Testis (tissue), 3 donors: ENCODE data around the gene STK36. TPM values are rescaled to one million over a fixed set of nuclear protein-coding genes. Genes with fewer than 3 reads are reported as not detected.

Experiments
- DNase-seq: peaks from one replicate; pipeline ENCODE4 v3.0.0-alpha.2; 2019
- H3K27ac ChIP-seq, 2 donors: fragments of 200-600 bp; sonication (generic); one replicate each; pipeline ENCODE4 v1.5.1; 2019
- H3K27me3 ChIP-seq: fragments of 200-600 bp; sonication (generic); one replicate; pipeline ENCODE4 v1.5.1; 2019
- H3K36me3 ChIP-seq: fragments of 200-600 bp; sonication (generic); one replicate; pipeline ENCODE4 v1.5.1; 2017; ENCODE audit warnings: low read depth; ENCODE audit errors: missing control alignments
- H3K4me1 ChIP-seq: fragments of 200-600 bp; sonication (generic); one replicate; pipeline ENCODE4 v1.5.1; 2019
- H3K4me3 ChIP-seq, 2 donors: fragments of 200-600 bp; sonication (generic); one replicate each; pipeline ENCODE4 v1.5.1; 2017 to 2019
- H3K9me3 ChIP-seq: fragments of 200-600 bp; sonication (generic); one replicate; pipeline ENCODE4 v1.5.1; 2017
- CTCF ChIP-seq, 3 experiments: fragments of 450-650 bp in 2 of 3; fragments of 200-600 bp in 1 of 3; sonication (generic) in 1 of 3; IDR thresholded peaks; one replicate each; pipeline ENCODE4 v1.5.1; 2016 to 2019; ENCODE audit warnings: antibody characterized with exemption in 3 of 3, mild to moderate bottlenecking in 2 of 3, moderate library complexity in 1 of 3
- POLR2A ChIP-seq: fragments of 450-650 bp; IDR thresholded peaks from one replicate; pipeline ENCODE4 v1.6.1; 2017; ENCODE audit warnings: antibody characterized with exemption, mild to moderate bottlenecking, moderate library complexity
- WGBS, 2 donors: methylation state at CpG; one replicate each; pipeline ENCODE4 v1.1.5; 2018; 5-methylcytosine and 5-hydroxymethylcytosine counted together
- intact Hi-C: fragments of 100-400 bp; cut with DNase I; formaldehyde crosslinking; loops from one replicate; pipeline ENCODE4 v1.15.1; 2023; ENCODE audit warnings: low total_unique reads
- polyA plus RNA-seq: library from polyadenylated mRNA; stranded (reverse); fragments of 350-450 nt; fragmentation: Illumina TruSeq; extraction: RNeasy Lipid Tissue Mini Kit (QIAGEN cat#74804); gene quantifications from one replicate; pipeline ENCODE4 v1.2.3, GENCODE V29; 2014; ENCODE audit warnings: low read depth, low replicate concordance; ENCODE audit not compliant: insufficient read depth
- total RNA-seq, 2 donors: library from RNA; depleted of rRNA; stranded (reverse); fragments of >200 nt; gene quantifications; one replicate each; pipeline ENCODE4 v1.2.3, GENCODE V29; 2016

STK36 gene
- total and polyA plus RNA-seq, 3 donors from 2014 or later = 153 to 186 (median 168) TPM

- 3 to 10% methylated on average over 5 of the region's 5 CpGs for WGBS, 2 donors
- Histone ChIP-seq H3K9me3 (no peaks in the 10 kb centered on the region), H3K27me3 (no peaks in the 10 kb centered on the region), H3K27ac (peak overlapping the region; percentile 92), H3K4me1 (peaks cover 11% of the 10 kb centered on the region), H3K4me3 (peak overlapping the region; percentile 81 to 85), H3K36me3 (no peaks in the 10 kb centered on the region)
- TF ChIP-seq POLR2A (no peak), CTCF (IDR thresholded peaks at IDR 0.05) (no peak)
- DNase-seq = no peak
- intact Hi-C loops = no loop called here
Measured at GRCh38 chr2:218711550-218711929, 39.7 kb downstream of the STK36 start.

- peaks cover 11% of the 10 kb centered on the region for H3K4me1 ChIP-seq
- H3K9me3 ChIP-seq = no peaks in the 10 kb centered on the region
- H3K4me3 ChIP-seq = no peak overlapping the region
- H3K27ac ChIP-seq = peak overlapping the region in 1 of 2 donors; percentile 17
- 84 to 89% methylated on average over 2 of the region's 2 CpGs for whole genome bisulfite sequencing, 2 donors
- H3K27me3 ChIP-seq = no peaks in the 10 kb centered on the region
- TF ChIP-seq CTCF (IDR thresholded peaks at IDR 0.05) (no peak), POLR2A (no peak)
- intact Hi-C loops = no loop called here
- no peaks in the 10 kb centered on the region for H3K36me3 ChIP-seq
- no peak for DNase-seq
Measured at GRCh38 chr2:218713922-218714321, 42.0 kb downstream of the STK36 start.

- Histone ChIP-seq H3K36me3 (no peaks in the 10 kb centered on the region), H3K4me1 (peaks cover 11% of the 10 kb centered on the region), H3K9me3 (no peaks in the 10 kb centered on the region), H3K27me3 (no peaks in the 10 kb centered on the region), H3K27ac (peak overlapping the region; percentile 45 to 58), H3K4me3 (no peak overlapping the region)
- TF ChIP-seq POLR2A = no peak
- TF ChIP-seq CTCF (IDR thresholded peaks at IDR 0.05) = no peak
- intact Hi-C loops = no loop called here
- 49 to 80% methylated on average over 4 of the region's 4 CpGs for WGBS, 2 donors
- DNase-seq = no peak
Measured at GRCh38 chr2:218716070-218716469, 44.2 kb downstream of the STK36 start.

- Histone ChIP-seq H3K27ac (no peak overlapping the region), H3K4me1 (no peaks in the 10 kb centered on the region), H3K4me3 (no peak overlapping the region), H3K36me3 (no peaks in the 10 kb centered on the region), H3K27me3 (no peaks in the 10 kb centered on the region), H3K9me3 (no peaks in the 10 kb centered on the region)
- no peak for DNase-seq
- TF ChIP-seq POLR2A (no peak), CTCF (IDR thresholded peaks at IDR 0.05) (no peak)
- 74 to 80% methylated on average over 3 of the region's 3 CpGs for WGBS, 2 donors
- intact Hi-C loops = no loop called here
Measured at GRCh38 chr2:218717262-218717661, 45.4 kb downstream of the STK36 start.

- Histone ChIP-seq H3K36me3 (no peaks in the 10 kb centered on the region), H3K9me3 (no peaks in the 10 kb centered on the region), H3K27ac (no peak overlapping the region), H3K4me1 (no peaks in the 10 kb centered on the region), H3K4me3 (no peak overlapping the region), H3K27me3 (no peaks in the 10 kb centered on the region)
- WGBS, 2 donors = 96 to 97% methylated on average over 7 of the region's 7 CpGs
- intact Hi-C loops = no loop called here
- TF ChIP-seq CTCF (IDR thresholded peaks at IDR 0.05) (no peak), POLR2A (no peak)
- DNase-seq = no peak
Measured at GRCh38 chr2:218718058-218718457, 46.2 kb downstream of the STK36 start.
